NAMALWA (cell line): ENCODE measurements around the gene DDIT4L.
A peak's percentile ranks its signal among the peaks of the same experiment; 100 is the strongest.
"Not testable (repeated sequence)": the region's sequence is repeated elsewhere in the genome, so short reads cannot be mapped to it uniquely, and the experiment has no call there.

Experiments
- DNase-seq: peaks from one replicate; pipeline ENCODE4 v3.0.0-alpha.2; 2015; ENCODE audit warnings: low spot score

DDIT4L gene

DNA sequence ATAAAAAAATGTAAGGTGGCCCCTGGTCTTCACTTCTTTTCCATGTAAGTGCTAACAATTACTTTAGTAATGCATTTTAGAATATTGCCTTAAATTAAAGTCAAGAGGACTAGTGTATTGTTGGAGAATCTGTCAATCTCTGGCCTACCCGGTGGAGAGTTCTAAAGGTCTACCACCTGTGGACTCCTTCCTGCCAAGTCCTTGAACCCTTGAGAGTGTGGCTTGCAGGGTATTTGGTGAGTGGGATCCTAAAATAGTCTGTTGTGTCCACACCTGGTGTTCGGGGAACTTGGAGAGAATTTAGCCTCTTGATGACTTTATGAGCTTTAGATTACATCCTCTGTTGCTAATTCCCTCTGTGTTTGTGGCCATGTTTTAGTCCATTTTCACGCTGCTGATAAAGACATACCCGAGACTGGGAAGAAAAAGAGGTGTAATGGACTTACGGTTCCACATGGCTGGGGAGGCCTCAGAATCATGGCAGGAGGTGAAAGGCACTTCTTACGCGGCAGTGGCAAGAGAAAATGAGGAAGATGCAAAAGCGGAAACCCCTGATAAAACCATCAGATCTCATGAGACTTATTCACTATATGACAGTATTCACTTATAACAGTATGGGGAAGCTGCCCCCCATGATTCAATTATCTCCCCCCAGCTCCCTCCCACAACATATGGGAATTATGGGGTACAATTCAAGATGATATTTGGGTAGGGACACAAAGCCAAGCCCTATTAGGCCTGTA lies 23.8 kb downstream of the DDIT4L start:
- DNase-seq, result peak; percentile 46

DNA sequence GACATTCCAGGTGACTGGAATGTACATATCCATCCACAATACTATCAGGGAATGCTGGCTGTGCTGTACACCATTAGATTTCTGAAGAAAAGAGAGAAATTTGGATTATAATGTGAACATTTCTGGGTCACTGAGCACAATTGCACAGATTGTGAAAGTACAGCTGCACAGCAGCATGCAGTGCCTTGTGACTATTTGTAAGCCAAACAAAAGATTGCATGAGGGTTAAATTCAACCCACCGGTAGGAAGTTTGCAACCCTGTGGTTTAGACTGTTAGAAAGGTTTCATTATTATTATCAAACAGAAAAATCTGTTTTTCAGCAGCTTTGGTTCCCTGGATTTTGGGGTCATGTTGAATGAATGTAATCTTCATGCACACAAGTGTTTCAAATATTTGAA lies 24.5 kb downstream of the DDIT4L start:
- peak; percentile 65 for DNase-seq

DNA sequence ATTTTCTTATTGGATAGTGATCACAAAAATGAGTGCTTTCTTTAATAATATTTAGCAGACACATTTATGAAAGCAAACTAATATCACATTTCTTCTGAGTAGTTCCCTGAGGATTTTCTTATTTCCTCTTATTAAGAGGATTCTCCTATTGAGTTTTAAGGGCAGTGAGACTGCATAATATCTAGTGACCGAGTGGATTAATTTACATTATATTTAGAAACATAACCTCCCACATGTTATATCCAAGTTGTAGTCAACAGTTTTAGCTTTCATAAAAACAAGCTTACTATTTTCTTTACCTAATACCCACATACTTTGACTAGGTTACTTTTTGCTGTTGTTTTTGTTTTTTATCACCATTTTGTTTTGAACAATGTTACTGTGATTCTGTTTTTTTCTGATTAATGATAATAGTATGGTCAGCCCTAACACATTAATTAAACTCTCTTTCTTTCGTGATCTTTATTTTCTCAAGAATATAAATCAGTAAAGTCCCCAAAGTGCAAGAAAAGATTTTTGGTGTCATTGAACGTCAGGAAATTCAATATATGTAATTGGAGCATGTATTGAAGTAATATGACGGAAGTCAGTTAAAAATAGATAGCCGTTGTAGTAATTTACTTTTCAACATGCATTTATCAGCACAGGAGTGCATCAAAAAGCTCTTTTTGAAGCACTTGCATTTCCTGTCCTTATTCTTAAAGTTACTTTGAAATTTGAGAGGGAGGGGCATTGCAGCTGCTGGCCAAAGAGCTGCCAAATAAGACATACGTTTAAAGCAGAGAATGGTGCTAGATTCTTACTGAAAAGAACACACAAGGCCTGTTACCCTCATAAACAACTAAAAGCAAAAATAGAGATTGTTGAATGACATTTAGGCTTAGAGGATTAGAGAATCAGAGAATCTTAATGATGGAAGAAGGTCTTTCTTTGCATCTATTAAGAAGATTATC lies 25.2 kb downstream of the DDIT4L start:
- DNase-seq, result peak; percentile 55

DNA sequence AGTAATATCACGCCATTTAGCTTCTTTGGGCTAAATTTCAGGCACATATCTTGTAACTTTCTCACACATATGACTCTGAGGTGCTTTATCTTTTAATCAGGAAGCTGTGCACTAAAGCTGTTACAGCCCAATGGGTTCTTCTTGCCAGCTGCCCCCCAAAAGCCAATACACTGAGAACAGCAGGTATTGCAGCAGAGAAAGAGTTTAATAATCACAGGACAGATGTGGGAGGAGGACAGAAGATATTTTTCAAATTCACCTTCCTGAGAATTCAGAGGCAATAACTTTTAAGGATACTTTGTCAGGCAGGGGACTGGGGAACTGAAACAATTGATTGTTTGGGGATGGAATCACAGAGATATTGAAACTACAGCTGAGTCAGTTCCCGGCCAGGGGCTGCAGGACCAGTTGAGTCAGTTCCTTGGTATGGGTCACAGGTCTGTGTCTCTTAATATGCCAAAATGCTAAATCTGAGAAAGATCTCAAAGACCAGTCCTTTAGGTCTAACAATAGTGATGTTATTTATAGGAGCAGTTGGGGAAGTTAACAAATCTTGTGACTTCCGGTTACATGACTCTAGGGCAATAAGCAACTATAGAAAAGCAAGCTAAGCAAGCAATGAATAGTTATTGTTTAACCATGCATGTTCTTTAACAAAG lies 28.1 kb downstream of the DDIT4L start:
- DNase-seq, result peak; percentile 16

DNA sequence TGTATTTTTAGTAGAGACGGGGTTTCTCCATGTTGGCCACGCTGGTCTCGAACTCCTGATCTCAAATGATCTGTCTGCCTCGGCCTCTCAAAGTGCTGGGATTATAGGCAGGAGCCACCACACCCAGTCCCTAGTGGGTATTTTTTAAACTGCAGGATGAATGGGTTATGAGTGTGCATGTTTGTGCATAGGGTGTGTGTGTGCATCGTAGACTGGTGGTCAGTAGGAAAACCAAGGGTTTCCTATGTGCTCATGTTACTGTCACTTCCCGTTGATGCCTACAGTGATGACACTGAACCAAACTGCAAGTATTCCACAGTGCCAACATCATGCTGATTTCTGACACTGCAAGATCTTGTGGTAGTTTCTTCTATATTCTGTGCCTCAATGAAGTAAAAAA lies 41.1 kb downstream of the DDIT4L start:
- DNase-seq, result no peak

DNA sequence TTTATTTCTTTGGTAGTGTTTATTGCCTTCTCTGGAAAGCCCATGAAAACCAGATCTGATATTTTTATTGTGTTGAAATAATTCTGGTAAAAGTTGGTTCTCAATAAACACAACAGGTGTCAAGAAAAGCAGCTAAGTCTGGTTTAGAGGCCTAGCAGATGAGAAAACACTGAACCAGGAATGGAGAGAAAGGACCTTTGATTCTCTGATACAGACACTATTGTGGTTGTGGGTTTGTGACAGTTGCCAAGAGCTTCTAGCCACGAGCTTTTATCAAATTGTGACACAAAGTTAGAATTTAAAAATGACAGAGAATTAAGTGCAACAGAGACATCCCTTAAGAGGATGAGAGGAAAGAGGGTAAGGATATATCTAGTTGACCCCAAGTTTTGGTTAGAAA lies 42.6 kb downstream of the DDIT4L start:
- no peak for DNase-seq

DNA sequence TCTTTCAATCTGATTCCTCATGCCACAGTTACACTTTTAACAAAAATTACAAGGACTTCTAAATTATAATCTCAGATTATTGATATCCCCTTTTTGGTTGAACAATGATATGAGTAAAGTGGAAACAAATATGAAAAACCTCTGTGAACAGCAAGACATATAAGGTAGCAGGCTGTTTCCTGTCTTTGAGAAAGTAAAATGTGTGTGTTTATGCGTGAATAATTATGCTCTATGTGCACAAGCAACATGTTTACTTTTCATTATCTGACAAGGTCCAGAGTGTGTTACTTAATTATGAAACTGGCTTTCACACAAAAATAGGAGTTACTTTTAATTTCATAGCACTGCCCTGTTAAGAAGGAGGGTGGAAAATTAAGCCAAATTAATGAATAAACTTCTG lies 43.1 kb downstream of the DDIT4L start:
- no peak for DNase-seq

DNA sequence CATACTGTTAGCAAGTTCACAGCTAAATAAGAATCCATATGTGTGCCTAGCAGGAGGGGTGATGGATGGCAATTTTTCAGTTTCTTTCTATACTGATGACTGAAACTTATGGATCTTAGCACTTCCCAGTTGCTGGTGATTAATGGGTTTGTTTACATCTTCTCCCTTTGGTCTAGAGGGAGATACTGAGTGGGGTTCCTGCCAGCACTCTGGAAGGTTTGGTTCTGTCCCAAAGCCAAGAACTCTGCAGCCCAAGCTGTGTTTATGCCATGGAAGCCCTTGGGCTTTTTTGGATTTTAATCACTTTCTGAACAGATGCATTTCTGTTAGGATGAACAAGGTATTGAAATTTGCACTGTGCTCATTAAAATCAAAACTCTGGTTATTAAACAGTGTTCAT lies 43.5 kb downstream of the DDIT4L start:
- no peak for DNase-seq

DNA sequence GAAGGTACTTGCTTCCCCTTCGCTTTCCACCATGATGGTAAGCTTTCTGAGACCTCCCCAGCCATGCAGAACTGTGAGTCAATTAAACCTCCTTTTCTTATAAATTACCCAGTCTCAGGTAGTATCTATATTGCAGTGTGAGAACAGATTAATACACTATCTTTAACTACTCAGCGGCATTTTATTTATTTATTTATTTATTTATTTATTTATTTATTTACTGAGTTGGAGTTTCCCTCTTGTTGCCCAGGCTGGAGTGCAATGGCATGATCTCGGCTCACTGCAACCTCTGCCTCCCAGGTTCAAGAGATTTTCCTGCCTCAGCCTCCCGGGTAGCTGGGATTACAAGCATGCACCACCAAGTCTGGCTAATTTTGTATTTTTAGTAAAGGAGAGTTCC lies 52.9 kb downstream of the DDIT4L start:
- not testable (repeated sequence) for DNase-seq
